ENCODE data around the gene EFNB2. TPM values are rescaled to one million over a fixed set of nuclear protein-coding genes. Genes with fewer than 3 reads are reported as not detected.

Gene EFNB2
- total and polyA plus RNA-seq, 4 donors, result 34.2 to 83.3 (median 45.1) TPM

- WGBS (ENCODE audit: insufficient coverage), result 100% methylated on average over 1 of the region's 8 CpGs
- peaks cover 10% of the 10 kb centered on the region for H3K4me1 ChIP-seq (ENCODE audit: control insufficient read depth, insufficient read depth, low read length)
- peaks cover 2% of the 10 kb centered on the region for H3K27me3 ChIP-seq (ENCODE audit: control insufficient read depth, insufficient read depth, low read length)
- no peaks in the 10 kb centered on the region for H3K36me3 ChIP-seq (ENCODE audit: control insufficient read depth, insufficient read depth, low read length)
- no peak overlapping the region for H3K27ac ChIP-seq (ENCODE audit: low read depth, low read length)
- no peak overlapping the region for H3K4me3 ChIP-seq (ENCODE audit: low read depth, low read length)
- no peak for DNase-seq (ENCODE audit: low read depth in 4 of 6, low spot score in 6 of 6)
- no peaks in the 10 kb centered on the region for H3K9me3 ChIP-seq (ENCODE audit: control insufficient read depth, insufficient read depth, low read length)
Observed at GRCh38 chr13:106526738-106527444, 8.6 kb downstream of the EFNB2 start.

DNA sequence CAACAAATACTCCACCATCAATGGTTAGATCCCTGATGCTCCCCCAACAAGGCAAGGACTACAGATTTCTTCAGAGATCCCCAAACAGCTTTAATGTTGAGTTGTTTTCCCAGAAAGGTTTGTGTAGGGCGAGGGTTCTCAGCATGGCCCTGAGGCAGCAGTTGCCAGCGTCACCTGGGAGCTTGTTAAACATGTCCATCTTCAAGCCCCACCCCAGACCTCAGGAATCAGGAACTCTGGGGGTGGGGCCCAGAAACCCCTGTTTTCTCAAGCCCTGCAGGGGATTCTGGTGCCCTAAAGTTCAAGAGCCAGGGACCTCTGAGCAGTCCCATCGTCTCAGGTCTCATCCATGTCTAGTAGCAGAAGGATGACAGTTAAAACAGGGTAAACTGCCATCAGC lies 9.6 kb downstream of the EFNB2 start:
- Histone ChIP-seq H3K4me3 (ENCODE audit: low read depth, low read length) (no peak overlapping the region), H3K9me3 (ENCODE audit: control insufficient read depth, insufficient read depth, low read length) (no peaks in the 10 kb centered on the region), H3K27ac (ENCODE audit: low read depth, low read length) (no peak overlapping the region), H3K4me1 (ENCODE audit: control insufficient read depth, insufficient read depth, low read length) (peaks cover 10% of the 10 kb centered on the region), H3K36me3 (ENCODE audit: control insufficient read depth, insufficient read depth, low read length) (no peaks in the 10 kb centered on the region), H3K27me3 (ENCODE audit: control insufficient read depth, insufficient read depth, low read length) (peaks cover 2% of the 10 kb centered on the region)
- WGBS (ENCODE audit: insufficient coverage), result 91% methylated on average over 3 of the region's 3 CpGs
- no peak for DNase-seq (ENCODE audit: low read depth in 4 of 6, low spot score in 6 of 6)

DNA sequence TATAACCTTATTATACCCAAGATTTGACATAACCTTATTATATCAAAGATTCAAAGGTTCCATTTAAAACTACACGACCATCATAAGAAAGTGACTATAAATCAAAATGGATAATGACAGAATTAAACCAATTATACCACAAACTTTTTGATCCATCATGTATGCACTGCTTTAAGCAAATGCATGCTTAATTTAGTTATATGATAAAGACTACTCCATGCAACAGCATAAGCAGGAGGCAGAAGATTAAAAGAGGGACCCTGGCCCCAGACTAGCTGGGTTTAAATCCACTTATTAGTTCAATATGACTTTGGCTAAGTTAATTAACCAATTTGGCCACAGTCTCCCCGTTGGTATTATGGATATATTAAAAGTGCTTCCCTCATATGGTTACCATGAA lies 11.4 kb downstream of the EFNB2 start:
- Histone ChIP-seq H3K36me3 (ENCODE audit: control insufficient read depth, insufficient read depth, low read length) (no peaks in the 10 kb centered on the region), H3K27ac (ENCODE audit: low read depth, low read length) (no peak overlapping the region), H3K9me3 (ENCODE audit: control insufficient read depth, insufficient read depth, low read length) (no peaks in the 10 kb centered on the region), H3K4me3 (ENCODE audit: low read depth, low read length) (no peak overlapping the region), H3K4me1 (ENCODE audit: control insufficient read depth, insufficient read depth, low read length) (peaks cover 5% of the 10 kb centered on the region), H3K27me3 (ENCODE audit: control insufficient read depth, insufficient read depth, low read length) (no peaks in the 10 kb centered on the region)
- no CpG with 5 or more reads among the region's 2 CpGs for WGBS (ENCODE audit: insufficient coverage)
- DNase-seq (ENCODE audit: low read depth in 4 of 6, low spot score in 6 of 6), result no peak

DNA sequence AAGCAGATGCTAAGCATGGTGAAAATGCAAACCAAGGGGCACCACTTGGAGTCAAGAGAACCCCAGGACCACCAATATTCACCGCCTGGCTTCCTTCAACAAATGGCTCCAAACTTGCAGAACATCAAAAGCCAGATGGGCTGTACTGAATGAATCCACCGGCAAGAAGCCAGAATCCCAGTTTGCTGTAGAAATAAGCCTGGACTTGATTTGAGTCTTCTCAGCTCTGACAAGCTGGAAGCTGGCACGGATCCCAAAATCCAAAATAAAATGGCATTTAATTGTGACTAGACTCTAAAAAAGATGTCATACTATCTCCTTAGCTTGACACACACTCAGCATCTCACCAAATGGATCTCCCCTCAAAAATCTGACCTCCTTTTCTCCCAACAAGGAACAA lies 11.9 kb downstream of the EFNB2 start:
- Histone ChIP-seq H3K27me3 (ENCODE audit: control insufficient read depth, insufficient read depth, low read length) (no peaks in the 10 kb centered on the region), H3K36me3 (ENCODE audit: control insufficient read depth, insufficient read depth, low read length) (no peaks in the 10 kb centered on the region), H3K4me3 (ENCODE audit: low read depth, low read length) (no peak overlapping the region), H3K9me3 (ENCODE audit: control insufficient read depth, insufficient read depth, low read length) (no peaks in the 10 kb centered on the region), H3K4me1 (ENCODE audit: control insufficient read depth, insufficient read depth, low read length) (peaks cover 3% of the 10 kb centered on the region), H3K27ac (ENCODE audit: low read depth, low read length) (no peak overlapping the region)
- DNase-seq (ENCODE audit: low read depth in 4 of 6, low spot score in 6 of 6), result peak in 2 of 6 donors; percentile 82 to 97
- 0% methylated on average over 1 of the region's 3 CpGs for WGBS (ENCODE audit: insufficient coverage)

DNA sequence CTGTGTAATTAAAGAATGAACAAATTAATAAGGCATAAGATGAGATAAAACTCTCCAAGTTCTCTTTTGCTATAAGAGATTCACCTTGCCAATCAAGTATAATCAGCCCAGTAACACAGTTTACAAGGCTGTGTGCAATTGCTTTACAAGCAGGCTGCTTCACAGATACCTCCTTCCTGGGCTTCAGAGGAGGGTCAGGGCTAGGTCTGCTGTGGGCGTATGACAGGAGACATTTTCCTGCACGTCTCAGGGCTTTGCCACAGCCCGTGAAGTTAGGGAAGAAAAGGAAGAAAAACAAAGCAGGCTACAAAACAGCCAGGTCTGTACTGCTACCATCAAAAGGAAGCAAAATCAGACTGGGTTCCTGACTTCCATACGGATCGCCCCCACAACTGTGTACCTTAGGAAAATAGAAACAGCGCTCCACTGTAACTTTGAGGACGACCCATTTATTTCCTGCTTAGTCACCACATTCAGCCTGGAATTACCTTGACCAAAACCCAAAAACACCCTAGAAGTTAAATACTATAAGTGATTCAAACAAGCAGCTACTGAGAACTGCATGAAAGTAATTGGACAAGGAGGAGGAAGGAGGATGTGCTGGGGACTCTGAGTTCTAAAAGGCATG lies 12.4 kb downstream of the EFNB2 start:
- Histone ChIP-seq H3K9me3 (ENCODE audit: control insufficient read depth, insufficient read depth, low read length) (no peaks in the 10 kb centered on the region), H3K36me3 (ENCODE audit: control insufficient read depth, insufficient read depth, low read length) (no peaks in the 10 kb centered on the region), H3K27ac (ENCODE audit: low read depth, low read length) (peak overlapping the region; percentile 49), H3K4me3 (ENCODE audit: low read depth, low read length) (no peak overlapping the region), H3K27me3 (ENCODE audit: control insufficient read depth, insufficient read depth, low read length) (no peaks in the 10 kb centered on the region), H3K4me1 (ENCODE audit: control insufficient read depth, insufficient read depth, low read length) (peaks cover 3% of the 10 kb centered on the region)
- DNase-seq (ENCODE audit: low read depth in 4 of 6, low spot score in 6 of 6), result no peak
- WGBS (ENCODE audit: insufficient coverage), result 74% methylated on average over 5 of the region's 7 CpGs

- Histone ChIP-seq H3K4me3 (ENCODE audit: low read depth, low read length) (no peak overlapping the region), H3K4me1 (ENCODE audit: control insufficient read depth, insufficient read depth, low read length) (peaks cover 3% of the 10 kb centered on the region), H3K27me3 (ENCODE audit: control insufficient read depth, insufficient read depth, low read length) (no peaks in the 10 kb centered on the region), H3K36me3 (ENCODE audit: control insufficient read depth, insufficient read depth, low read length) (no peaks in the 10 kb centered on the region), H3K9me3 (ENCODE audit: control insufficient read depth, insufficient read depth, low read length) (no peaks in the 10 kb centered on the region), H3K27ac (ENCODE audit: low read depth, low read length) (no peak overlapping the region)
- DNase-seq (ENCODE audit: low read depth in 4 of 6, low spot score in 6 of 6), result no peak
- WGBS (ENCODE audit: insufficient coverage), result 80% methylated on average over 1 of the region's 5 CpGs
Observed at GRCh38 chr13:106522112-106522705, 13.3 kb downstream of the EFNB2 start.

DNA sequence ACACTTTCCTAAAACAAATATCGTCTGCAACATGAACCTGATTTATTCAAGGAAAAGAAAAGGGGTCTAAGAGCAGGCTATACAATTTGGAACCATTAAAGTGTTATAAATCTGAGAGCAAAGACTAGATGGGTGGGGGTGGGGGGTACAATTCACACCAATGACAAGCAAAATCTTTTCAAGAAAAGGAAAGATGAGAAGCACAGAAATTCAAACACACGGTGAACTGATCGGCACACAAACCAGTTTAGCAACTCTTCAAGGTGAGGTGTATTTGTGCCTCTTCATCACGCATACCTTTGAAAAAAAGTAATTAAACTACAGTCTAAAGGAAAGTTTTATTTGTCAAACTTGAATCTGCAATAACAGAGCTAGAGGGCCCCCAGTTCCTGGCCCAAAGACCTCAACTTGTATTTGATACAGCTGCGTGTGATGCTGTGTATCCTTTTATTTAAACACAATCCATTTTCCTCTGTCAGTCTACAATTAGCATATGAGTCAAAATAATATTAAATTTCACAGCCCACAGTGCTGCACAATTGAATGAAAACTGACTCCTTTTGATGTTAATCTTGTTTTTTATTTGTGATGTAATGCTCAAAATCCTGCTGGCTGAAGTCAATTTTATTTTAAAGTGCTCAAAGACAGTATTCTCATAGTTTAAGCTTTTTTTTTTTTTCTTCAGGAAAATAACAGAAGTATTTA lies 14.2 kb downstream of the EFNB2 start:
- H3K4me1 ChIP-seq (ENCODE audit: control insufficient read depth, insufficient read depth, low read length), result peaks cover 7% of the 10 kb centered on the region
- no peak overlapping the region for H3K4me3 ChIP-seq (ENCODE audit: low read depth, low read length)
- H3K27me3 ChIP-seq (ENCODE audit: control insufficient read depth, insufficient read depth, low read length), result no peaks in the 10 kb centered on the region
- no peak for DNase-seq (ENCODE audit: low read depth in 4 of 6, low spot score in 6 of 6)
- WGBS (ENCODE audit: insufficient coverage), result 60% methylated on average over 2 of the region's 5 CpGs
- no peaks in the 10 kb centered on the region for H3K36me3 ChIP-seq (ENCODE audit: control insufficient read depth, insufficient read depth, low read length)
- no peaks in the 10 kb centered on the region for H3K9me3 ChIP-seq (ENCODE audit: control insufficient read depth, insufficient read depth, low read length)
- peak overlapping the region; percentile 47 for H3K27ac ChIP-seq (ENCODE audit: low read depth, low read length)

GRCh38 chr13:106520251-106521054 lies 15.0 kb downstream of the EFNB2 start:
- 27% methylated on average over 3 of the region's 12 CpGs for WGBS (ENCODE audit: insufficient coverage)
- no peaks in the 10 kb centered on the region for H3K9me3 ChIP-seq (ENCODE audit: control insufficient read depth, insufficient read depth, low read length)
- peak in 2 of 6 donors; percentile 81 to 87 for DNase-seq (ENCODE audit: low read depth in 4 of 6, low spot score in 6 of 6)
- no peak overlapping the region for H3K4me3 ChIP-seq (ENCODE audit: low read depth, low read length)
- no peaks in the 10 kb centered on the region for H3K36me3 ChIP-seq (ENCODE audit: control insufficient read depth, insufficient read depth, low read length)
- H3K27me3 ChIP-seq (ENCODE audit: control insufficient read depth, insufficient read depth, low read length), result no peaks in the 10 kb centered on the region
- H3K4me1 ChIP-seq (ENCODE audit: control insufficient read depth, insufficient read depth, low read length), result peaks cover 7% of the 10 kb centered on the region
- peak overlapping the region; percentile 47 for H3K27ac ChIP-seq (ENCODE audit: low read depth, low read length)

DNA sequence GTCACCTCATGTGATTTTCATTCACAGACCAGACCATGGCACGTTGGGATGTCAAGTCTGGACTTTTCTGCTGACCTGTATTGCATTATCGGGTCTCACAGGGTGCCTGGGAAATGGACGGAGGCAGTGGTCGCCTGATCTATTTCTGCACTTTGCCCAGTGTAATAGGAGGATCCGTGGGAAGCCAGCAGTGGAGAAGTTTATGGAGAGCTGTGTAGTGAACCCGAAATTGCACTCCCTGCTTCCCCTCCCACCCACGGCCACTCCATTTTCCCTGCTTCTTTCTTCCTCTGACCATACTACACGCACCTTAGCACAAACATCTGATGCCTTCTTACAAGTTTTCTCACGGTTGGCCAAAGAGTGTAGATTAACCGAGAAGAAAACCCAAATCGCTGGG lies 16.9 kb downstream of the EFNB2 start:
- Histone ChIP-seq H3K27me3 (ENCODE audit: control insufficient read depth, insufficient read depth, low read length) (no peaks in the 10 kb centered on the region), H3K36me3 (ENCODE audit: control insufficient read depth, insufficient read depth, low read length) (no peaks in the 10 kb centered on the region), H3K4me1 (ENCODE audit: control insufficient read depth, insufficient read depth, low read length) (peaks cover 11% of the 10 kb centered on the region), H3K27ac (ENCODE audit: low read depth, low read length) (no peak overlapping the region), H3K9me3 (ENCODE audit: control insufficient read depth, insufficient read depth, low read length) (no peaks in the 10 kb centered on the region), H3K4me3 (ENCODE audit: low read depth, low read length) (no peak overlapping the region)
- WGBS (ENCODE audit: insufficient coverage), result 88% methylated on average over 7 of the region's 11 CpGs
- DNase-seq (ENCODE audit: low read depth in 4 of 6, low spot score in 6 of 6), result no peak

Data from spinal cord (tissue), 10 donors.